Erythroblast (primary cell): Measurements from ENCODE around the gene MAPT.

Experiments
- GATA1 ChIP-seq: IDR thresholded peaks from 2 replicates; pipeline ENCODE4 v1.6.1; 2011; ENCODE audit warnings: low read depth, mild to moderate bottlenecking, control low read depth, low read length, moderate library complexity
- POLR2A ChIP-seq: IDR thresholded peaks from 2 replicates; pipeline ENCODE4 v1.6.1; 2011; ENCODE audit warnings: mild to moderate bottlenecking, low read length

GRCh38 chr17:46072998-46073397, 178.6 kb downstream of the MAPT start:
- TF ChIP-seq POLR2A, result no peak
- TF ChIP-seq GATA1, result no peak
